Measurements from ENCODE around the gene ATXN10. TPM values are rescaled to one million over a fixed set of nuclear protein-coding genes. Genes with fewer than 3 reads are reported as not detected.

The ATXN10 gene
- total and polyA plus RNA-seq, 10 of the 15 experiments (the other 5 are each of a cell fraction or from before 2014, with no cell fraction given) = 29.2 to 249 (median 146) TPM

DNA sequence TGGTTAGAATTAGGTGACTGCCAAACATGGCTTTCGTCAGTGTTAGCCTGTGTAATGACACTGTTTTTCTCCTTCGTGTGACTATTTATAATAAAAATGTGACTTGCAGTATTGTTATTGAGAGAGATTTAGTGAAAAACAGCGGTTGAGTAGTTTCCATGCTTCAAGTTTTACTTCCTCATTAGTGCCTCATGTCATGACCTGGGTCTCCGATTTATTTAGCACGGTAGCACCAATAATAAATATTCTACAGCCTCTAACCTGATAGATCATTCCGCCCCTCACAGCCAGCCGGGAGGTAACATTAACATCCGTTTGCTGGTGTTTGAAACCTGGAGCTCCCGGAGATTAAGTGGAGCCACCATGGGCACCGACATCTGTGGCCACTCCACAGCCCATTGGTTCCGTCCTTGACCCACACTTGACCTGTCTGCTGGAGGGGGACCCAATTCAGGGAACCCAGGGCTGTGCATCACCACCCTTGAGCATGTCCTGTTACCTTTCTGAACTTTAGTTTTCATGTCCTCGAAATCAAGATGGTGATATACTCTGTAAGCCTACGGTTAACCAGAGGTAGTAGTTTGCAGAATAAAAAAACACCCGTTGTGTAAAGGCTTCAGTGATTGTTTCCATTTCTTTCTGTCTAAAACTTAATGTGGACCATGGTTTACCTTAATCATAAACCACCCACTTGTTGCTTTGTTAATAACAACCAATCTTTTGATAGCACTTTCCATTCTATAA lies 104.1 kb downstream of the ATXN10 start (continued):
- TF ChIP-seq, protein P1, sequence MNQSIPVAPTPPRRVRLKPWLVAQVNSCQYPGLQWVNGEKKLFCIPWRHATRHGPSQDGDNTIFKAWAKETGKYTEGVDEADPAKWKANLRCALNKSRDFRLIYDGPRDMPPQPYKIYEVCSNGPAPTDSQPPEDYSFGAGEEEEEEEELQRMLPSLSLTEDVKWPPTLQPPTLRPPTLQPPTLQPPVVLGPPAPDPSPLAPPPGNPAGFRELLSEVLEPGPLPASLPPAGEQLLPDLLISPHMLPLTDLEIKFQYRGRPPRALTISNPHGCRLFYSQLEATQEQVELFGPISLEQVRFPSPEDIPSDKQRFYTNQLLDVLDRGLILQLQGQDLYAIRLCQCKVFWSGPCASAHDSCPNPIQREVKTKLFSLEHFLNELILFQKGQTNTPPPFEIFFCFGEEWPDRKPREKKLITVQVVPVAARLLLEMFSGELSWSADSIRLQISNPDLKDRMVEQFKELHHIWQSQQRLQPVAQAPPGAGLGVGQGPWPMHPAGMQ (IDR thresholded peaks at IDR 0.05; ENCODE audit: borderline replicate concordance) = no peak
- TF ChIP-seq SMC3 (IDR thresholded peaks at IDR 0.05; ENCODE audit: borderline replicate concordance, low read length) (no peak), NR2C2 (IDR thresholded peaks at IDR 0.05; ENCODE audit: borderline replicate concordance, control insufficient read depth, insufficient read length, low read depth) (no peak), SREBF2 (IDR thresholded peaks at IDR 0.05; ENCODE audit: low read length) (no peak), TAF1 (IDR thresholded peaks at IDR 0.05; ENCODE audit: borderline replicate concordance, low read depth, low read length) (no peak), EED (IDR thresholded peaks at IDR 0.05; ENCODE audit: low read depth) (0 out of 2 replicates have a peak, but pooled peaks have one; percentile 42), EGR1 (IDR thresholded peaks at IDR 0.05; ENCODE audit: borderline replicate concordance in 1 of 2, low read depth in 2 of 2, low read length in 2 of 2) (no peak), MEF2B (IDR thresholded peaks at IDR 0.05; ENCODE audit: partially characterized antibody, poor library complexity, severe bottlenecking) (peak; percentile 84), NFIC (IDR thresholded peaks at IDR 0.05; ENCODE audit: low read depth, low read length) (peak; percentile 89), GABPA (IDR thresholded peaks at IDR 0.05; ENCODE audit: low read depth) (0 out of 2 replicates have a peak, but pooled peaks have one; percentile 31), NFYB (IDR thresholded peaks at IDR 0.05; ENCODE audit: insufficient read depth, low read depth, low read length) (no peak), RFX5 (IDR thresholded peaks at IDR 0.05; ENCODE audit: low read depth, low read length) (no peak)
- TF ChIP-seq, protein P2, sequence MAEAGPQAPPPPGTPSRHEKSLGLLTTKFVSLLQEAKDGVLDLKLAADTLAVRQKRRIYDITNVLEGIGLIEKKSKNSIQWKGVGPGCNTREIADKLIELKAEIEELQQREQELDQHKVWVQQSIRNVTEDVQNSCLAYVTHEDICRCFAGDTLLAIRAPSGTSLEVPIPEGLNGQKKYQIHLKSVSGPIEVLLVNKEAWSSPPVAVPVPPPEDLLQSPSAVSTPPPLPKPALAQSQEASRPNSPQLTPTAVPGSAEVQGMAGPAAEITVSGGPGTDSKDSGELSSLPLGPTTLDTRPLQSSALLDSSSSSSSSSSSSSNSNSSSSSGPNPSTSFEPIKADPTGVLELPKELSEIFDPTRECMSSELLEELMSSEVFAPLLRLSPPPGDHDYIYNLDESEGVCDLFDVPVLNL (IDR thresholded peaks at IDR 0.05; ENCODE audit: low read depth, low read length) = no peak
- TF ChIP-seq, protein P3, sequence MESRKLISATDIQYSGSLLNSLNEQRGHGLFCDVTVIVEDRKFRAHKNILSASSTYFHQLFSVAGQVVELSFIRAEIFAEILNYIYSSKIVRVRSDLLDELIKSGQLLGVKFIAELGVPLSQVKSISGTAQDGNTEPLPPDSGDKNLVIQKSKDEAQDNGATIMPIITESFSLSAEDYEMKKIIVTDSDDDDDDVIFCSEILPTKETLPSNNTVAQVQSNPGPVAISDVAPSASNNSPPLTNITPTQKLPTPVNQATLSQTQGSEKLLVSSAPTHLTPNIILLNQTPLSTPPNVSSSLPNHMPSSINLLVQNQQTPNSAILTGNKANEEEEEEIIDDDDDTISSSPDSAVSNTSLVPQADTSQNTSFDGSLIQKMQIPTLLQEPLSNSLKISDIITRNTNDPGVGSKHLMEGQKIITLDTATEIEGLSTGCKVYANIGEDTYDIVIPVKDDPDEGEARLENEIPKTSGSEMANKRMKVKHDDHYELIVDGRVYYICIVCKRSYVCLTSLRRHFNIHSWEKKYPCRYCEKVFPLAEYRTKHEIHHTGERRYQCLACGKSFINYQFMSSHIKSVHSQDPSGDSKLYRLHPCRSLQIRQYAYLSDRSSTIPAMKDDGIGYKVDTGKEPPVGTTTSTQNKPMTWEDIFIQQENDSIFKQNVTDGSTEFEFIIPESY (IDR thresholded peaks at IDR 0.05) = no peak
- TF ChIP-seq, protein P4, sequence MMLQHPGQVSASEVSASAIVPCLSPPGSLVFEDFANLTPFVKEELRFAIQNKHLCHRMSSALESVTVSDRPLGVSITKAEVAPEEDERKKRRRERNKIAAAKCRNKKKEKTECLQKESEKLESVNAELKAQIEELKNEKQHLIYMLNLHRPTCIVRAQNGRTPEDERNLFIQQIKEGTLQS (IDR thresholded peaks at IDR 0.05; ENCODE audit: borderline replicate concordance, extremely low read depth, low read depth, low read length) = no peak
- TF ChIP-seq, protein P5, sequence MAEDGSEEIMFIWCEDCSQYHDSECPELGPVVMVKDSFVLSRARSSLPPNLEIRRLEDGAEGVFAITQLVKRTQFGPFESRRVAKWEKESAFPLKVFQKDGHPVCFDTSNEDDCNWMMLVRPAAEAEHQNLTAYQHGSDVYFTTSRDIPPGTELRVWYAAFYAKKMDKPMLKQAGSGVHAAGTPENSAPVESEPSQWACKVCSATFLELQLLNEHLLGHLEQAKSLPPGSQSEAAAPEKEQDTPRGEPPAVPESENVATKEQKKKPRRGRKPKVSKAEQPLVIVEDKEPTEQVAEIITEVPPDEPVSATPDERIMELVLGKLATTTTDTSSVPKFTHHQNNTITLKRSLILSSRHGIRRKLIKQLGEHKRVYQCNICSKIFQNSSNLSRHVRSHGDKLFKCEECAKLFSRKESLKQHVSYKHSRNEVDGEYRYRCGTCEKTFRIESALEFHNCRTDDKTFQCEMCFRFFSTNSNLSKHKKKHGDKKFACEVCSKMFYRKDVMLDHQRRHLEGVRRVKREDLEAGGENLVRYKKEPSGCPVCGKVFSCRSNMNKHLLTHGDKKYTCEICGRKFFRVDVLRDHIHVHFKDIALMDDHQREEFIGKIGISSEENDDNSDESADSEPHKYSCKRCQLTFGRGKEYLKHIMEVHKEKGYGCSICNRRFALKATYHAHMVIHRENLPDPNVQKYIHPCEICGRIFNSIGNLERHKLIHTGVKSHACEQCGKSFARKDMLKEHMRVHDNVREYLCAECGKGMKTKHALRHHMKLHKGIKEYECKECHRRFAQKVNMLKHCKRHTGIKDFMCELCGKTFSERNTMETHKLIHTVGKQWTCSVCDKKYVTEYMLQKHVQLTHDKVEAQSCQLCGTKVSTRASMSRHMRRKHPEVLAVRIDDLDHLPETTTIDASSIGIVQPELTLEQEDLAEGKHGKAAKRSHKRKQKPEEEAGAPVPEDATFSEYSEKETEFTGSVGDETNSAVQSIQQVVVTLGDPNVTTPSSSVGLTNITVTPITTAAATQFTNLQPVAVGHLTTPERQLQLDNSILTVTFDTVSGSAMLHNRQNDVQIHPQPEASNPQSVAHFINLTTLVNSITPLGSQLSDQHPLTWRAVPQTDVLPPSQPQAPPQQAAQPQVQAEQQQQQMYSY (CRISPR knock-in tag; IDR thresholded peaks at IDR 0.05) = no peak
- TF ChIP-seq, protein P6, sequence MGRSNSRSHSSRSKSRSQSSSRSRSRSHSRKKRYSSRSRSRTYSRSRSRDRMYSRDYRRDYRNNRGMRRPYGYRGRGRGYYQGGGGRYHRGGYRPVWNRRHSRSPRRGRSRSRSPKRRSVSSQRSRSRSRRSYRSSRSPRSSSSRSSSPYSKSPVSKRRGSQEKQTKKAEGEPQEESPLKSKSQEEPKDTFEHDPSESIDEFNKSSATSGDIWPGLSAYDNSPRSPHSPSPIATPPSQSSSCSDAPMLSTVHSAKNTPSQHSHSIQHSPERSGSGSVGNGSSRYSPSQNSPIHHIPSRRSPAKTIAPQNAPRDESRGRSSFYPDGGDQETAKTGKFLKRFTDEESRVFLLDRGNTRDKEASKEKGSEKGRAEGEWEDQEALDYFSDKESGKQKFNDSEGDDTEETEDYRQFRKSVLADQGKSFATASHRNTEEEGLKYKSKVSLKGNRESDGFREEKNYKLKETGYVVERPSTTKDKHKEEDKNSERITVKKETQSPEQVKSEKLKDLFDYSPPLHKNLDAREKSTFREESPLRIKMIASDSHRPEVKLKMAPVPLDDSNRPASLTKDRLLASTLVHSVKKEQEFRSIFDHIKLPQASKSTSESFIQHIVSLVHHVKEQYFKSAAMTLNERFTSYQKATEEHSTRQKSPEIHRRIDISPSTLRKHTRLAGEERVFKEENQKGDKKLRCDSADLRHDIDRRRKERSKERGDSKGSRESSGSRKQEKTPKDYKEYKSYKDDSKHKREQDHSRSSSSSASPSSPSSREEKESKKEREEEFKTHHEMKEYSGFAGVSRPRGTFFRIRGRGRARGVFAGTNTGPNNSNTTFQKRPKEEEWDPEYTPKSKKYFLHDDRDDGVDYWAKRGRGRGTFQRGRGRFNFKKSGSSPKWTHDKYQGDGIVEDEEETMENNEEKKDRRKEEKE (IDR thresholded peaks at IDR 0.05) = no peak

All from GM12878 (cell line).